ENCODE data around the gene GOLGA6L7. TPM values are rescaled to one million over a fixed set of nuclear protein-coding genes. Genes with fewer than 3 reads are reported as not detected.
"Not testable (repeated sequence)": the region's sequence is repeated elsewhere in the genome, so short reads cannot be mapped to it uniquely, and the experiment has no call there.

The GOLGA6L7 gene
- total RNA-seq = not detected

- CTCF ChIA-PET, POLR2A ChIA-PET: not testable (repeated sequence)
Measured at GRCh38 chr15:28848521-28848920, at the start of gene GOLGA6L7. Gene GOLGA6L7, minus strand, starts transcription at chr15:28848644. Its CDS starts 95 bp downstream, at chr15:28848549.

- POLR2A ChIA-PET = no interaction called here
- CTCF ChIA-PET = interaction anchor here (1.2 kb wide), 1 partner anchor 11 kb away, joined by 3 read pairs; no protein-coding TSS in a partner anchor
Measured at GRCh38 chr15:28897861-28898585, 49.6 kb upstream of the GOLGA6L7 start.

GRCh38 chr15:28896951-28897350, 48.5 kb upstream of the GOLGA6L7 start:
- ChIA-PET POLR2A (interaction anchor here (0.7 kb wide), 1 partner anchor 31 kb away, joined by 5 read pairs; no protein-coding TSS in a partner anchor), CTCF (interaction anchor here (0.6 kb wide), 1 partner anchor 44 kb away, joined by 3 read pairs; no protein-coding TSS in a partner anchor)

- CTCF ChIA-PET = no interaction called here
- POLR2A ChIA-PET = no interaction called here
Measured at GRCh38 chr15:28895566-28895965, 47.1 kb upstream of the GOLGA6L7 start.

GRCh38 chr15:28895146-28895545, 46.7 kb upstream of the GOLGA6L7 start:
- POLR2A ChIA-PET = no interaction called here
- CTCF ChIA-PET = no interaction called here

GRCh38 chr15:28894631-28895030, 46.2 kb upstream of the GOLGA6L7 start:
- ChIA-PET CTCF (interaction anchor here (1.4 kb wide), 1 partner anchor 36 kb away, joined by 3 read pairs; no protein-coding TSS in a partner anchor), POLR2A (no interaction called here)

GRCh38 chr15:28892789-28893610, 44.6 kb upstream of the GOLGA6L7 start:
- POLR2A ChIA-PET = no interaction called here
- CTCF ChIA-PET = no interaction called here

- ChIA-PET POLR2A (no interaction called here), CTCF (interaction anchor here (0.6 to 1.1 kb wide), 2 partner anchors 23 to 199 kb away, joined by 3 to 4 read pairs; no protein-coding TSS in a partner anchor)
Measured at GRCh38 chr15:28891588-28891987, 43.1 kb upstream of the GOLGA6L7 start.

- ChIA-PET POLR2A (no interaction called here), CTCF (interaction anchor here (1.0 to 1.1 kb wide), 2 partner anchors 11 to 200 kb away, joined by 3 read pairs; no protein-coding TSS in a partner anchor)
Measured at GRCh38 chr15:28890711-28891495, 42.5 kb upstream of the GOLGA6L7 start.

- ChIA-PET CTCF (interaction anchor here (1.0 to 1.1 kb wide), 2 partner anchors 10 to 201 kb away, joined by 3 read pairs; no protein-coding TSS in a partner anchor), POLR2A (interaction anchor here (0.7 kb wide), 1 partner anchor 66 kb away, joined by 3 read pairs; no protein-coding TSS in a partner anchor)
Measured at GRCh38 chr15:28890291-28890690, 41.8 kb upstream of the GOLGA6L7 start.

- POLR2A ChIA-PET = interaction anchor here (0.7 kb wide), 1 partner anchor 66 kb away, joined by 3 read pairs; no protein-coding TSS in a partner anchor
- CTCF ChIA-PET = interaction anchor here (1.0 kb wide), 1 partner anchor 10 kb away, joined by 3 read pairs; no protein-coding TSS in a partner anchor
Measured at GRCh38 chr15:28889871-28890270, 41.4 kb upstream of the GOLGA6L7 start.

GRCh38 chr15:28889346-28889745, 40.9 kb upstream of the GOLGA6L7 start:
- POLR2A ChIA-PET = interaction anchor here (0.7 kb wide), 1 partner anchor 67 kb away, joined by 3 read pairs; no protein-coding TSS in a partner anchor
- CTCF ChIA-PET = interaction anchor here (1.0 kb wide), 1 partner anchor 9 kb away, joined by 3 read pairs; no protein-coding TSS in a partner anchor

GRCh38 chr15:28888900-28889299, 40.5 kb upstream of the GOLGA6L7 start:
- CTCF ChIA-PET = no interaction called here

GRCh38 chr15:28888302-28888894, 40.0 kb upstream of the GOLGA6L7 start:
- POLR2A ChIA-PET = no interaction called here
- CTCF ChIA-PET = interaction anchor here (0.9 kb wide), 1 partner anchor 87 kb away, joined by 3 read pairs; no protein-coding TSS in a partner anchor

More at GRCh38 chr15:28888900-28889299, 40.5 kb upstream of the GOLGA6L7 start:
- POLR2A ChIA-PET = no interaction called here

- CTCF ChIA-PET = interaction anchor here (0.7 to 0.9 kb wide), 2 partner anchors 11 to 88 kb away, joined by 3 read pairs; no protein-coding TSS in a partner anchor
- POLR2A ChIA-PET = no interaction called here
Measured at GRCh38 chr15:28887339-28888174, 39.1 kb upstream of the GOLGA6L7 start.

- CTCF ChIA-PET = interaction anchor here (0.7 kb wide), 1 partner anchor 12 kb away, joined by 3 read pairs; no protein-coding TSS in a partner anchor
- POLR2A ChIA-PET = no interaction called here
Measured at GRCh38 chr15:28886431-28887338, 38.2 kb upstream of the GOLGA6L7 start.

Measured in activated CD8-positive, alpha-beta memory T cell treated with anti-CD3 and anti-CD28 coated beads for 36 hours (primary cell).